GM10847 (cell line): ENCODE results near the gene TEX38.

Source experiments
- POLR2A ChIP-seq: IDR thresholded peaks from 2 replicates; pipeline ENCODE4 v1.6.1; 2011; ENCODE audit not compliant: insufficient read length; ENCODE audit errors: extremely low read depth

TEX38 gene

GRCh38 chr1:46703927-46704641 lies 32.4 kb downstream of the TEX38 start:
- TF ChIP-seq POLR2A = no peak

- no peak for TF ChIP-seq POLR2A
Observed at GRCh38 chr1:46705408-46705807, 33.8 kb downstream of the TEX38 start.

GRCh38 chr1:46708121-46708520 lies 36.5 kb downstream of the TEX38 start:
- TF ChIP-seq POLR2A = no peak

- no peak for TF ChIP-seq POLR2A
Observed at GRCh38 chr1:46714976-46715375, 43.3 kb downstream of the TEX38 start.

- TF ChIP-seq POLR2A = no peak
Observed at GRCh38 chr1:46717654-46718053, 46.0 kb downstream of the TEX38 start.

GRCh38 chr1:46718340-46718726 lies 46.7 kb downstream of the TEX38 start:
- no peak for TF ChIP-seq POLR2A

- peak; percentile 61 for TF ChIP-seq POLR2A
Observed at GRCh38 chr1:46718727-46719622, 47.3 kb downstream of the TEX38 start, which contains the start of gene EFCAB14. Gene EFCAB14, minus strand, starts transcription at chr1:46719114. Its CDS starts 1,027 bp downstream, at chr1:46718087.

- no peak for TF ChIP-seq POLR2A
Observed at GRCh38 chr1:46719689-46720088, 48.0 kb downstream of the TEX38 start.

GRCh38 chr1:46721204-46721603 lies 49.5 kb downstream of the TEX38 start:
- no peak for TF ChIP-seq POLR2A

GRCh38 chr1:46721686-46722205 lies 50.1 kb downstream of the TEX38 start:
- no peak for TF ChIP-seq POLR2A
